ENCODE measurements around the gene CCL27. TPM values are rescaled to one million over a fixed set of nuclear protein-coding genes. Genes with fewer than 3 reads are reported as not detected.
A peak's percentile ranks its signal among the peaks of the same experiment; 100 is the strongest.

Gene CCL27
- total RNA-seq, 4 donors from 2014 or later: not detected

DNA sequence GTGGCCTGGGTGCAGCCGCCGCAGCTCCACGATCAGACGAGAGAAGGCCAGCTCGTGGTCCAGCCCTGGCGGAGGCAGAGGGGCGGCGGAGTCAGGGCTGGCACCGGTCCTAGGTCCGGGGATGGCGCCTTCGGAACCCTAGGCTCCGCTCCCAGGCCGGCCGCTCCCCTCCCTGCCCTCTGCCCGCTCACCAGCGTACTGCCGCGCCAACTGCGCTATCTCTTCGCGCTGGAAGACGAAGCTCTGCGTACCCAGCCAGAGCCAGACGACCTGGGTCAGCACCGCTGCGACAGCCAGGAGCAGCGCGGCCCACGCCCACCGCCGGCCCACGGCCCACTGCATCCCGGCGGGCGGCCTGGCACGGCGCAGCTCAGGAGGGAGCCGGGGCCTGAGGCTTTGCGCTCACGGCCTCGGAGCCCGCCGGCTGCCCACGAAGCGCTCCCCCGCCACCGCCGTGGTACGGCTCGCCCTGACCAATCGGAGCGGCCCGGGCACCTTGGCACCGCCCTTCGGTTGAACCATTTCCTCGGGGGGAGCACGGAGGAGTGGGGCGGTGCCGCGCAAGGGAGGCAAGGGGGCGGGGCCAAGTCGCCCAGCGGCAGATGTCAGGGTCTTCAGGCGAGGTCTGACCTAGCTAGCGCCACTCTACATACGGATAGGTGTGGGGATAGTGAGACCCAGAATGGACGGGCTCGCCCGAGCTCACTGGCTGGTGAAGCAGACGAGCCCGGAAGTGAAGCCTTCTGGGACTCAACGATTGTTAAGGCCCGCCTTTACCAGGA, 24.9 kb downstream of the CCL27 start, which contains the start of gene SIGMAR1:
SIGMAR1 (minus strand) TSS at position 432 of the 782 bp plus-strand sequence; CDS start at position 342, 90 bp downstream.
- H3K4me1 ChIP-seq: peaks cover 23 to 36% (median 34%) of the 10 kb centered on the region in 4 donors
- intact Hi-C loops (cut with DNase I): no loop called here
- peaks cover 0 to 14% (median 12%) of the 10 kb centered on the region in 4 donors for H3K36me3 ChIP-seq
- peak; percentile 98 for DNase-seq (ENCODE audit: extremely low spot score)
- H3K27me3 ChIP-seq: peaks cover 0 to 4% (median 0%) of the 10 kb centered on the region in 4 donors
- peak within 1 kb of the TSS; percentile 69 to 92 (median 75) for H3K4me3 ChIP-seq
- TF ChIP-seq EP300 (IDR thresholded peaks at IDR 0.05) (no peak), POLR2AphosphoS5 (IDR thresholded peaks at IDR 0.05) (peak; percentile 89 to 92), POLR2A (IDR thresholded peaks at IDR 0.05; ENCODE audit: low read depth) (no peak)
- TF ChIP-seq, protein P1, sequence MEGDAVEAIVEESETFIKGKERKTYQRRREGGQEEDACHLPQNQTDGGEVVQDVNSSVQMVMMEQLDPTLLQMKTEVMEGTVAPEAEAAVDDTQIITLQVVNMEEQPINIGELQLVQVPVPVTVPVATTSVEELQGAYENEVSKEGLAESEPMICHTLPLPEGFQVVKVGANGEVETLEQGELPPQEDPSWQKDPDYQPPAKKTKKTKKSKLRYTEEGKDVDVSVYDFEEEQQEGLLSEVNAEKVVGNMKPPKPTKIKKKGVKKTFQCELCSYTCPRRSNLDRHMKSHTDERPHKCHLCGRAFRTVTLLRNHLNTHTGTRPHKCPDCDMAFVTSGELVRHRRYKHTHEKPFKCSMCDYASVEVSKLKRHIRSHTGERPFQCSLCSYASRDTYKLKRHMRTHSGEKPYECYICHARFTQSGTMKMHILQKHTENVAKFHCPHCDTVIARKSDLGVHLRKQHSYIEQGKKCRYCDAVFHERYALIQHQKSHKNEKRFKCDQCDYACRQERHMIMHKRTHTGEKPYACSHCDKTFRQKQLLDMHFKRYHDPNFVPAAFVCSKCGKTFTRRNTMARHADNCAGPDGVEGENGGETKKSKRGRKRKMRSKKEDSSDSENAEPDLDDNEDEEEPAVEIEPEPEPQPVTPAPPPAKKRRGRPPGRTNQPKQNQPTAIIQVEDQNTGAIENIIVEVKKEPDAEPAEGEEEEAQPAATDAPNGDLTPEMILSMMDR (IDR thresholded peaks at IDR 0.05): peak in 1 of 3 experiments; percentile 10
- WGBS: 0% methylated on average over 5 of the region's 74 CpGs
- H3K27ac ChIP-seq (replicated peaks in 1 of 4): peak within 1 kb of the TSS; percentile 81 to 89 (median 84)
- peaks cover 0 to 3% (median 0%) of the 10 kb centered on the region in 4 donors for H3K9me3 ChIP-seq

DNA sequence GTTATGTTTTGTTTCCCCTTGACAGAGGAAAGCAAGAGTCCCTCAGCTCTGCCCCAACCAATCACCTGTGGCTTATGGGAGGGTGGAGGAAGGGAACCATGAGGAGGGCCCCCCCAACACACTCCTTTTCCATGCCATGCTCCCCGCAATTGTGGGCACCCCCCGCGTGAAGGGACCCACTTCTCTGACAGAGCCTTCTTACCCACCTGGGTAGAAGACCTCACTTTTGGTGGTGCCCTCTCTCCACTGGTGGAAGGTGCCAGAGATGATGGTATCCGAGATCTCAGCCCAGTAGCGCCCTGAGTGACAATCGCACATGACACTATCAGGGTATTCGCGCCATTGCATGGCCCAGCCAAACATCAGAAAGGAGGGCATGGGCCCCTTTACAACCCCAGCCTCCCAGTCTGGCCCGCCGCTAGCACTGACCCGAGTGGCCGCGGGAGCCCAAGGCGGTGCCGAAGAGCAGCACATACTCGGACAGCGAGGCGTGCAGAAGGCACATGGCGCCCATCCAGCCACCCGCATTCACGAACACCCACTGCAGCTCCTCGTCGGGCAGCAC, 25.6 kb downstream of the CCL27 start:
- TF ChIP-seq EP300 (IDR thresholded peaks at IDR 0.05) (no peak), POLR2A (IDR thresholded peaks at IDR 0.05; ENCODE audit: low read depth) (no peak), POLR2AphosphoS5 (IDR thresholded peaks at IDR 0.05) (no peak)
- TF ChIP-seq, protein P1 (IDR thresholded peaks at IDR 0.05): no peak
- intact Hi-C loops (cut with DNase I): no loop called here
- H3K27ac ChIP-seq (replicated peaks in 1 of 4): peak overlapping the region; percentile 81 to 89 (median 84)
- peaks cover 0 to 3% (median 0%) of the 10 kb centered on the region in 4 donors for H3K9me3 ChIP-seq
- H3K4me1 ChIP-seq: peaks cover 23 to 36% (median 34%) of the 10 kb centered on the region in 4 donors
- H3K36me3 ChIP-seq: peaks cover 0 to 14% (median 12%) of the 10 kb centered on the region in 4 donors
- 25% methylated on average over 3 of the region's 23 CpGs for WGBS
- H3K27me3 ChIP-seq: peaks cover 0 to 4% (median 0%) of the 10 kb centered on the region in 4 donors
- H3K4me3 ChIP-seq: peak overlapping the region; percentile 69 to 92 (median 75)
- DNase-seq (ENCODE audit: extremely low spot score): no peak

DNA sequence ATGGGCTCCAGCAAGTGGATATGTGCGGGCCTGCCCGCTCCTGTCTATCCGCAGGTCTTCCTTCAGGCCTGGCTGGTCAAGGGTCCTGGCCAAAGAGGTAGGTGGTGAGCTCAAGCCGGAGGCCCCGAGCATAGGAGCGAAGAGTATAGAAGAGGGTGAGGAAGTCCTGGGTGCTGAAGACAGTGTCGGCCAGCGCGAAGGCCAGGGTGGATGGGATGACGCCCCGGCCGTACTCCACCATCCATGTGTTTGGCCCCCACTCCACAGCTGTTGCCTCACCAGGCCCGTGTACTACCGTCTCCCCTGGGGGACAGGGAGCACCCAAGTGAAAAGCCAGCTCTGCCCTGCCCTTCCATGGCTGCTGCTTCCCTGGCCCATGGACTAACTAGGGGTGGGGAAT, 26.9 kb downstream of the CCL27 start:
- Histone ChIP-seq H3K9me3 (peaks cover 0 to 3% (median 0%) of the 10 kb centered on the region in 4 donors), H3K4me3 (no peak overlapping the region), H3K4me1 (peaks cover 23 to 36% (median 34%) of the 10 kb centered on the region in 4 donors), H3K27me3 (peaks cover 0 to 4% (median under 1%) of the 10 kb centered on the region in 4 donors), H3K36me3 (peaks cover 0 to 14% (median 12%) of the 10 kb centered on the region in 4 donors), H3K27ac (replicated peaks in 1 of 4) (no peak overlapping the region)
- TF ChIP-seq EP300 (IDR thresholded peaks at IDR 0.05): no peak
- no peak for TF ChIP-seq POLR2AphosphoS5 (IDR thresholded peaks at IDR 0.05)
- TF ChIP-seq, protein P1 (IDR thresholded peaks at IDR 0.05): no peak
- no peak for TF ChIP-seq POLR2A (IDR thresholded peaks at IDR 0.05; ENCODE audit: low read depth)
- WGBS: 91% methylated on average over 14 of the region's 14 CpGs
- DNase-seq (ENCODE audit: extremely low spot score): no peak
- intact Hi-C loops (cut with DNase I): loop anchor here (2.0 kb wide), 1 partner anchor 21 kb away; no protein-coding TSS in a partner anchor

DNA sequence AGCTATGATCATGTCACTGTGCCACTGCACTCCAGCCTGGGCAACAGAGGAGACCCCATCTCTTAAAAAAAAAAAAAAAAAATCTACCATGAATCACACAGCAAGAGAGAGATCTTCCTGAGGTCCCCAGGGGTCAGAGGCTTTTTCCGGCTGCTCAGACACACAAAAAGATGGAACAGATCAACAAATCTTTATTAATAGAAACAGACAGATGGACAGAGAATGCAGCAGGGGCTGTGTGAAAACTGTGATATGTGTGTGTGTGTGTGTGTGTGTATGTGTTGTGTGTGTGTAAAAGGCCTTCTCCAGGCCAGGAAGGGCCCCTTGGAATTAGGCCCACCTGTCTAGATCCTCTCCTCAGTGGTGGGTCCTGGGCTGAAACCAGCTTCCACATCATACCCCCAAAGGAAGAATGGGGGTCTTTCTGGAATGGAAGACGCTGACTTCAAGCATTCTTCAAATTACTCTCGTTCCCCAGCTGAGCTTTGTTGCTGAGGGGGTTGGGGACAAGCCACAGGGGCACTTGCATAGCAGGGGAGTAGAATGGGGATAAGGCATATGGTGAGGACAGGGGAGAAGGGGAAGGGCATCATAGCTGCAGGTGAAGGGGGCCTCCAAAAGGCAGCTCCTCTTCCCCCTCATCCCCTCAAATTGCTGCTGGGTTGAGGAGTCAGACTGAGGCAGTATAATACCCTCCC, 27.8 kb downstream of the CCL27 start:
- TF ChIP-seq, protein P1 (IDR thresholded peaks at IDR 0.05): no peak
- TF ChIP-seq POLR2AphosphoS5 (IDR thresholded peaks at IDR 0.05): no peak
- no peak for TF ChIP-seq POLR2A (IDR thresholded peaks at IDR 0.05; ENCODE audit: low read depth)
- TF ChIP-seq EP300 (IDR thresholded peaks at IDR 0.05): no peak
- Histone ChIP-seq H3K4me1 (peaks cover 23 to 36% (median 34%) of the 10 kb centered on the region in 4 donors), H3K36me3 (peaks cover 0 to 14% (median 12%) of the 10 kb centered on the region in 4 donors), H3K27me3 (peaks cover 0 to 9% (median 3%) of the 10 kb centered on the region in 4 donors), H3K9me3 (peaks cover 0 to 3% (median 0%) of the 10 kb centered on the region in 4 donors), H3K27ac (replicated peaks in 1 of 4) (no peak overlapping the region), H3K4me3 (no peak overlapping the region)
- no peak for DNase-seq (ENCODE audit: extremely low spot score)
- intact Hi-C loops (cut with DNase I): loop anchor here (2.0 to 5.0 kb wide), 2 partner anchors 20 to 68 kb away; no protein-coding TSS in a partner anchor
- 85% methylated on average over 3 of the region's 3 CpGs for WGBS
